HG02588 (cell line): Measurements from ENCODE around the gene ZNF714.
"Not testable (repeated sequence)": the region's sequence is repeated elsewhere in the genome, so short reads cannot be mapped to it uniquely, and the experiment has no call there.

Experiments used
- ATAC-seq: cut with Tn5 transposase; IDR thresholded peaks from one replicate; pipeline ENCODE4 v1.9.1; 2021; ENCODE audit warnings: mild to moderate bottlenecking, moderate library complexity; ENCODE audit not compliant: unreplicated experiment

The ZNF714 gene

GRCh38 chr19:21130097-21130775, 48.2 kb downstream of the ZNF714 start:
- no peak for ATAC-seq

GRCh38 chr19:21133633-21134032, 51.6 kb downstream of the ZNF714 start:
- no peak for ATAC-seq

DNA sequence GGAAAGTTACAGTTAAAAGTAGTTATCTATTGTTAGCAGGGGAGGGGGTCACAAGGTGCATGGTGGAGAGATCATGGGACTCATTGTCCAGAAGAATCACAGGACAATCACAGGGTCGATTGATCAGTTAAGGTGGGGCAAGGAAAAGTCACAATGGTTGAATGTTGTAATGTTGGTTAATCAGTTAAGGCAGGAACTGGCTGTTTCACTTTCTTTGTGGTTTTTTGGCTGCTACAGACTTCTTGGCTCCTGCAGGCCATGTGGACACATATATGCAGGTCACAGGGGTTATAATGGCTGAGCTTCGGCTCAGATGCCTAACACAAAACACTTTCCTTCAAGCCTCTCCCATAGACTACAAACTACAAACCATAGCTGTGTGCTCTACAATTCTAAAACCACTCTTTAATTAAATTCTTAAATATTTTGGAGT, 52.9 kb downstream of the ZNF714 start:
- ATAC-seq: no peak

- ATAC-seq: no peak
These were observed 53.4 kb downstream of the ZNF714 start for GRCh38 chr19:21135433-21135832.

- ATAC-seq: no peak
These were observed 56.1 kb downstream of the ZNF714 start for GRCh38 chr19:21138130-21138529.

- not testable (repeated sequence) for ATAC-seq
These were observed 59.0 kb downstream of the ZNF714 start for GRCh38 chr19:21141006-21141405.

DNA sequence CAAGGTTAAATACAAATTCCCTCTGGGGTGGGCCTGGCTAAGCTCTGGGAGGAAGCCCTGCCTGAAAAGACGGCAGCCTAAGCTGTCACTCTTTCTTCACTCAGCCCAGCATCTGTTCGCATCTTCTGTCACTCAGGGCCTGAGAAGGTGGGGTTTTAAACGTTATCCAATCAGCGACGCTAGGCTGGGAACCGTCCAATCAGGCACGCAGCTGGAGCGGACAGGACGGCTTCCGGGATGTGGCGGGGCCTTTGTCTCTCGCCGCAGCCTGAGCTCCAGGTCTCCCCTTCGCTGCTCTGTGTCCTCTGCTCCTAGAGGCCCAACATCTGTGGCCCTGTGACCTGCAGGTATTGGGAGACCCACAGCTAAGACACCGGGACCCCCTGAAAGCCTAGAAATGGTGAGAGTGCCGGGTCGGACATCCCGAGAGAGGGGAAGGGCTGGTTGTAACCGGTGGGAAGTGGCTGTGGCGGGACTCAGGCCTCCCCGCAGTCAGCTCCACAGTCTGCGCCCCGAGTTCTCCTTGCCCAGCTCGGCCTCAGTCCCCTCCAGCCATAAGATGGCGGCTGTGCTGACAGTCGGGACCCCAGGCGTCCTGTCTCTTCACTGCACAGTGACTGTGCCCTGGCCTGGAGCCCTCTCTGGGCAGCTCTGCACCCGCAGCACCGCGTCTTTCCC, 59.9 kb downstream of the ZNF714 start, which contains the start of gene ZNF431:
TSS of gene ZNF431 (plus strand) at position 254 of the 678 bp plus-strand sequence. CDS start at position 398, 144 bp downstream.
- ATAC-seq: peak; percentile 98

- no peak for ATAC-seq
These were observed 61.4 kb downstream of the ZNF714 start for GRCh38 chr19:21143428-21143827.

DNA sequence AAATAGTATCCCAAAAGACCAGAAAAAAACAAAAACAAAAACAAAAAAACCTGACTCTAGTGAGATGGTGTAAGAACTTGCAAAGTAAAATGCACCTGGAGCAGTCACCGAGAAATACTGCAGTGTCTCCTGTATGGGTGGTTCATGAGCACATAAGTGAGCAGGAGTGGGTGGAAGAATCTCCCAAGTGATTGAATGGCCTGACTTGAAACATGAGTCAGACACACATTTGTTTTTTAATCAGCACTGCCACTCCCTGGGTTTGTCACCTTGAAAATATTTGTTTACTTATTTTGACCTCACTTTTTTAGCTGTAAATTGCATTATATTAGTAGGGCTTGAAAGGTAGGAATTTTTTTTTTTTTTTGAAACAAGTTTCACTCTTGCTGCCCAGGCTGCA, 61.9 kb downstream of the ZNF714 start:
- no peak for ATAC-seq

DNA sequence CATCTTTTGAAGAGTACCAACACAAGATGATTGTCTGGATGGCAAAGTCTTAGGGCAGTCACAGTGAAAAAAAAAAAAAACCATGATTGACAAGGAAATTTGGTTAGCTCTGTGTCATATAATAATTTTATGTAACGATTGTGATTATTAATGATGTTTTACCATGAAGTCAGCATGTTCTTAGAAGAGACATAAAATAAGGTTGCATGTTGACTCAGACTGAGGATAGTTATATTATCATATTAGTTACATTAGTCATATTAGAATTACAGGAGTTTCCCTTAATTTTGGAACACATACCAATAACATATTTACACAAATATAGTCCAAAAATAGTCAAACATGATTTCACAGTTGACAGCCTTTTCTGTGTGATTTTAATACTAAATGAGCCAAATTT, 65.5 kb downstream of the ZNF714 start:
- no peak for ATAC-seq

GRCh38 chr19:21148681-21149080, 66.7 kb downstream of the ZNF714 start:
- no peak for ATAC-seq

- ATAC-seq: no peak
These were observed 67.9 kb downstream of the ZNF714 start for GRCh38 chr19:21149877-21150276.

DNA sequence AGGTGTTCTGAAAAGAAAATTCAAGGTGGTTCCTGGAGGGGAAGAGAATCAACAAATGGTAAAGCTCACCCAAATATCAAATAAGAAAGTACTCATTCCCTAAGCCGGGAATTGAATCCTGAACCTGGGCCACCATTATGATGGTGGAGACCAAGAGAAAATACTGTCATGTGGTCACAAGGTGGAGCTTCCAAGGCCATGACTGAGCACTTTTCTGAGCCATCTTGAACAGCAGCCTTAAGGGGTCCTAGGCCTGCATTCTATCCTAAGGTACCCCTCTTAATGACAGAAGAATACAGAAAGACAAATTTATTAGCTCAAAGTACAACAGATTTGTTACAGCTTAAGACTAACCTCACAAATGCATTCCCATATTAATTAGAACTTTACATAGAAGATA, 69.5 kb downstream of the ZNF714 start:
- ATAC-seq: no peak

DNA sequence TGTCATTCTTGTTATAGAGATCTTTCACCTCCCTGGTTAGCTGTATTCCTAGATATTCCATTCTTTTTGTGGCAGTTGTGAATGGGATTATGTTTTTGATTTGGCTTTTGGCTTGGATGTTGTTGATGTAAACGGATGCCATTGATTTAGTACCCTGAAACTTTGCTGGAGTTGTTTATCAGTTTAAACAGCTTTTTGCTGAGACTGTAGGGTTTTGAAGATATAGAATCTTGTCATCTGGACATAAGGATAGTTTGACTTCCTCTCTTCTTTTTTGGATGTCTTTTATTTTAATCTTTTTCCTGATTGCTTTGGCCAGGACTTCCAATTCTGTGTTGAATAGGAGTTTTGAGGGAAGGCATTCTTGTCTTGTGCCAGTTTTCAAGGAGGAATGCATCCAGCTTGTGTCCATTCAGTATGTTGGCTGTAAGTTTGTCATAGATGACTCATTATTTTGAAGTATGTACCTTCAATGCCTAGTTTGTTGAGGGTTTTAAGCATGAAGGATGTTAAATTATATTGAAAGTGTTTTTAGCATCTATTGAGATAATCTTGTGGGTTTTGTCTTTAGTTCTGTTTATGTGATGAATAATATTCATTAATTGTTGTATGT, 76.6 kb downstream of the ZNF714 start:
- ATAC-seq: no peak

GRCh38 chr19:21164541-21164940, 82.5 kb downstream of the ZNF714 start:
- ATAC-seq: no peak

DNA sequence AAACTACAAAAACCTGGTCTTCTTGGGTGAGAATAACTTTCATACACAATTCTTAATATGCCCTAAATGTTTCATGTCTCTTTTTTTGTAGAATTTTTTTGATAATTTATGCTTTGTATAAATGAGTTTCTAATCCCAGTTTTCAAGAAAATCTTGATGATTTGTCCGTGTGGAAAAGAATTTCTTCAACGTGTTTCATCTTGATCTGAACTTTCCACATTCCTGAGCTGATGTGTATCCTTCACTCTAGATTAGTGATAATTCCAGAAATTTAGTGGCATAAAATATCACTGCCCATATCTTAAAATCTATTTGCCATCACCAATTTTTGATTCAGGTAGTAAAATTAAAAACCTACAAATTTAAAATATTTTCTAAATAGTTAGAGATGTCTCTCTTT, 84.4 kb downstream of the ZNF714 start:
- no peak for ATAC-seq
